Ovary (tissue), 9 donors: Measurements from ENCODE around the gene NEURL3. TPM values are rescaled to one million over a fixed set of nuclear protein-coding genes. Genes with fewer than 3 reads are reported as not detected.

Source experiments
- DNase-seq, 5 donors: peaks; one replicate each; pipeline ENCODE4 v3.0.0-alpha.2; 2019 to 2020
- H3K27ac ChIP-seq, 2 donors: fragments of 200-600 bp; one replicate each; pipeline versions ENCODE4 v1.5.1 to v1.8.0; 2019 to 2022
- H3K27me3 ChIP-seq: fragments of 200-600 bp; one replicate; pipeline ENCODE4 v1.8.0; 2022
- H3K36me3 ChIP-seq: fragments of 200-600 bp; sonication (generic); one replicate; pipeline ENCODE4 v1.5.1; 2019
- H3K4me1 ChIP-seq: one replicate; pipeline ENCODE4 v1.8.1; 2013; ENCODE audit warnings: mild to moderate bottlenecking, moderate library complexity; ENCODE audit not compliant: insufficient read depth
- H3K4me3 ChIP-seq: fragments of 200-600 bp; sonication (generic); one replicate; pipeline ENCODE4 v1.5.1; 2017
- H3K9me3 ChIP-seq, 2 donors: fragments of 200-600 bp in 1 of 2; sonication (generic) in 1 of 2; one replicate each; pipeline versions ENCODE4 v1.5.1 to v1.8.1; 2013 to 2019; ENCODE audit warnings: mild to moderate bottlenecking in 1 of 2, moderate library complexity in 1 of 2
- EP300 ChIP-seq: sonication (generic); formaldehyde crosslinking; IDR thresholded peaks from one replicate; pipeline ENCODE4 v1.6.1; 2017; ENCODE audit warnings: antibody characterized with exemption
- POLR2A ChIP-seq: fragments of 450-650 bp; IDR thresholded peaks from one replicate; pipeline ENCODE4 v1.6.1; 2017; ENCODE audit warnings: antibody characterized with exemption, mild to moderate bottlenecking, moderate library complexity
- WGBS, 3 donors: extraction: QIAGEN DNeasy Blood & Tissue Kit in 1 of 3; methylation state at CpG; one replicate each; pipeline versions ENCODE4 v1.1.5 to v1.1.7; 2013 to 2017; 5-methylcytosine and 5-hydroxymethylcytosine counted together
- intact Hi-C, 4 donors: fragments of 100-400 bp; cut with DNase I; formaldehyde crosslinking; loops; one replicate each; pipeline versions ENCODE4 v1.11.0 to v1.15.1; 2022 to 2023
- polyA plus RNA-seq, 2 donors: library from polyadenylated mRNA; stranded (reverse); fragments of 200-250 nt in 1 of 2; fragments of 350-450 nt in 1 of 2; fragmentation: Illumina TruSeq in 1 of 2; extraction: RNeasy Lipid Tissue Mini Kit (QIAGEN cat#74804) in 1 of 2; gene quantifications; one replicate each; pipeline ENCODE4 v1.2.3, GENCODE V29; 2013 to 2014
- total RNA-seq, 7 donors: library from RNA; depleted of rRNA in 2 of 7; stranded (reverse); fragments of >200 nt in 2 of 7; fragmentation: NEBNext Ultra II Directional in 3 of 7; extraction: Animal tissue kit (Norgen Biotek cat#: 25700) in 3 of 7; gene quantifications; one replicate each; pipeline versions ENCODE4 v1.1.0 to v1.2.4, GENCODE V29; 2016 to 2023
- TF ChIP-seq, protein P1 (sequence below), 3 donors: fragments of 450-650 bp in 2 of 3; fragments of 200-600 bp in 1 of 3; IDR thresholded peaks; one replicate each; pipeline versions ENCODE4 v1.5.1 to v1.8.0; 2016 to 2022; ENCODE audit warnings: antibody characterized with exemption in 3 of 3, mild to moderate bottlenecking in 1 of 3
- donor health status: DM: no; HTN: no; CAD: no; lungs with moderate emphysema.
- donor health status: DM: no; HTN: no; CAD: no.
- donor health status: Bipolar disorder and iron deficiency.
- donor health status: DM: yes; HTN: yes; CAD: no.
- donor health status: DM: no; HTN: no; CAD: no.
- donor health status: DM: yes; HTN: yes; CAD: no.

NEURL3 gene
- total and polyA plus RNA-seq, 9 donors, result 0.06 TPM; not detected in 8

- H3K4me1 ChIP-seq, result no peaks in the 10 kb centered on the region
- intact Hi-C loops, result no loop called here
- H3K9me3 ChIP-seq, result no peaks in the 10 kb centered on the region
- TF ChIP-seq EP300, result no peak
- TF ChIP-seq, protein P1, sequence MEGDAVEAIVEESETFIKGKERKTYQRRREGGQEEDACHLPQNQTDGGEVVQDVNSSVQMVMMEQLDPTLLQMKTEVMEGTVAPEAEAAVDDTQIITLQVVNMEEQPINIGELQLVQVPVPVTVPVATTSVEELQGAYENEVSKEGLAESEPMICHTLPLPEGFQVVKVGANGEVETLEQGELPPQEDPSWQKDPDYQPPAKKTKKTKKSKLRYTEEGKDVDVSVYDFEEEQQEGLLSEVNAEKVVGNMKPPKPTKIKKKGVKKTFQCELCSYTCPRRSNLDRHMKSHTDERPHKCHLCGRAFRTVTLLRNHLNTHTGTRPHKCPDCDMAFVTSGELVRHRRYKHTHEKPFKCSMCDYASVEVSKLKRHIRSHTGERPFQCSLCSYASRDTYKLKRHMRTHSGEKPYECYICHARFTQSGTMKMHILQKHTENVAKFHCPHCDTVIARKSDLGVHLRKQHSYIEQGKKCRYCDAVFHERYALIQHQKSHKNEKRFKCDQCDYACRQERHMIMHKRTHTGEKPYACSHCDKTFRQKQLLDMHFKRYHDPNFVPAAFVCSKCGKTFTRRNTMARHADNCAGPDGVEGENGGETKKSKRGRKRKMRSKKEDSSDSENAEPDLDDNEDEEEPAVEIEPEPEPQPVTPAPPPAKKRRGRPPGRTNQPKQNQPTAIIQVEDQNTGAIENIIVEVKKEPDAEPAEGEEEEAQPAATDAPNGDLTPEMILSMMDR (IDR thresholded peaks at IDR 0.05), result no peak
- TF ChIP-seq POLR2A, result no peak
- WGBS, 3 donors, result 74 to 77% (median 77%) methylated on average over 5 of the region's 5 CpGs
- H3K4me3 ChIP-seq, result no peak overlapping the region
- DNase-seq, result no peak
- no peak overlapping the region for H3K27ac ChIP-seq
- no peaks in the 10 kb centered on the region for H3K27me3 ChIP-seq
- H3K36me3 ChIP-seq, result no peaks in the 10 kb centered on the region
Observed at GRCh38 chr2:96493072-96493471, 12.1 kb downstream of the NEURL3 start.

DNA sequence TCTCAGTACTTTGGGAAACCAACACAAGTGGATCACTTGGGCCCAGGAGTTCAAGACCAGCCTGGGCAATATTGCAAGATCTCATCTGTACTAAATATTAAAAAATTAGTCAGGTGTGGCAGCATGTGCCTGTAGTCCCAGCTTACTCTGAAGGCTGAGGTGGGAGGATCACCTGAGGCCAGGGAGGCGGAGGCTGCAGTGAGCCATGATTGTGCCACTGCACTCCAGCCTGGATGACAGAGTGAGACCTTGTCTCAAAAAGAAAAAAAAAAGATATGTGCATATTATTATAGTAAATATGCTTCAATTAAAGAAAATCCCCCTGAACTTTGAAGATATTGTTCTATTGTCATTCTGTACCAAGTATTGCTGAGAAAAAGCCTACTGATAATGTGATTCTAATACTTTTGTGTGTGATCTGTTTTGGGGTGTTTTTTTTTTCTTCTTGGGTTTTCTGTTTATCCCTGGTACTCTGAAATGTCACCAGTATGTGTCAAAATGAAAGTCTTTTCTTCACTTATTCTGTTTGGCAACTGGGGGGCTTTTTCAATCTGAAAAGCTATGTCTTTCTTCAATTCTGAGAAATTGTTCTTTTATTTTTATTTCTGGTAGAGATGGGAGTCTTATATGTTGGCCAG lies 13.2 kb downstream of the NEURL3 start:
- no peak overlapping the region for H3K27ac ChIP-seq
- no peaks in the 10 kb centered on the region for H3K36me3 ChIP-seq
- 91 to 100% (median 98%) methylated on average over 1 of the region's 1 CpG for WGBS, 3 donors
- H3K4me3 ChIP-seq, result no peak overlapping the region
- no peak for DNase-seq
- TF ChIP-seq POLR2A, result no peak
- TF ChIP-seq, protein P1 (IDR thresholded peaks at IDR 0.05), result no peak
- no peak for TF ChIP-seq EP300
- intact Hi-C loops, result no loop called here
- H3K27me3 ChIP-seq, result no peaks in the 10 kb centered on the region
- no peaks in the 10 kb centered on the region for H3K4me1 ChIP-seq
- H3K9me3 ChIP-seq, result no peaks in the 10 kb centered on the region

DNA sequence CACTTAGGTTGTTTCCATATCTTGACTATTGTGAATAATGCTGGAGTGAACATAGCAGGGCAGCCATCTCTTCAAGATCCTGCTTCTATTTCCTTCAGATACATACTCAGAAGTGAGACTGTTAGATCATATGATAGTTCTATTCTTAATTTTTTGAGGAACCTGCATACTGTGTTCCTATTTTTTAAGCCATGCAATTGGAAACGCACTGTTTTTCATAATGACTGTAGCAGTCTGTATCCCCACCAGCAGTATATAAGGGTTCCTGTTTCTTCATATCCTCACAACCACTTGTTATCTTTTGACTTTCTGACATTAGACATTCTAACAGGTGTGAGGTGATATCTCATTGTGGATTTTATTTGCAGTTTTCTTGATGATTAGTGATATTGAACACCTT lies 15.5 kb downstream of the NEURL3 start:
- 82 to 94% (median 85%) methylated on average over 1 of the region's 1 CpG for WGBS, 3 donors
- H3K9me3 ChIP-seq, result no peaks in the 10 kb centered on the region

DNA sequence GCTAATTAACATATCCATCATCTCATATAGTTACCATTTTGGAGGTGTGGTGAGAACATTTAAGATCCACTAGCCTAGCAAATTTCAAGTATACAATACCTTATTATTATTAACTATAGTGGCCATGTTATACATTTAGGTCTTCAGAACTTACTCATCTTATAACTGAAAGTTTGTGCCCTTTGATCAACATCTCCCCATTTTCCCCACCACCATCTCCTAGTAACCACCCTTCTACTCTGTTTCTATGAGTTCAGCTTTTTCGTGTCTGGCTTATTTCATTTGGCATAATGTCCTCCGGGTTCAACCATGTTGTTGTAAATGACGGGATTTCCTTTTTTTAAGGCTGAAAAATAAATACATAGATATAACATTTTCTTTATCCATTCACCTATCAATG lies 15.9 kb downstream of the NEURL3 start:
- no peak for DNase-seq
- Histone ChIP-seq H3K27ac (no peak overlapping the region), H3K9me3 (no peaks in the 10 kb centered on the region), H3K27me3 (no peaks in the 10 kb centered on the region), H3K36me3 (no peaks in the 10 kb centered on the region), H3K4me1 (peaks cover 4% of the 10 kb centered on the region), H3K4me3 (no peak overlapping the region)
- intact Hi-C loops, result no loop called here
- no peak for TF ChIP-seq EP300
- whole genome bisulfite sequencing, 3 donors, result 84 to 92% (median 91%) methylated on average over 3 of the region's 3 CpGs

More for the DNA sequence above, 15.5 kb downstream of the NEURL3 start:
- intact Hi-C loops, result no loop called here
- Histone ChIP-seq H3K27me3 (no peaks in the 10 kb centered on the region), H3K36me3 (no peaks in the 10 kb centered on the region), H3K27ac (no peak overlapping the region), H3K4me3 (no peak overlapping the region), H3K4me1 (peaks cover 4% of the 10 kb centered on the region)
- DNase-seq, result no peak
- TF ChIP-seq EP300 (no peak), POLR2A (no peak)
- TF ChIP-seq, protein P1 (IDR thresholded peaks at IDR 0.05), result no peak

GRCh38 chr2:96486696-96487095 lies 18.5 kb downstream of the NEURL3 start:
- H3K9me3 ChIP-seq, result no peaks in the 10 kb centered on the region
- no peak overlapping the region for H3K4me3 ChIP-seq
- H3K27me3 ChIP-seq, result no peaks in the 10 kb centered on the region
- DNase-seq, result no peak
- peak overlapping the region in 1 of 2 donors; percentile 59 for H3K27ac ChIP-seq
- peaks cover 4% of the 10 kb centered on the region for H3K4me1 ChIP-seq
- intact Hi-C loops, result no loop called here
- H3K36me3 ChIP-seq, result no peaks in the 10 kb centered on the region
- TF ChIP-seq EP300 (no peak), POLR2A (no peak)
- TF ChIP-seq, protein P1 (IDR thresholded peaks at IDR 0.05), result no peak
- 60 to 64% (median 63%) methylated on average over 3 of the region's 3 CpGs for WGBS, 3 donors
